Subcutaneous abdominal adipose tissue (tissue), 5 donors: ENCODE results near the gene UPF1.
"Not testable (repeated sequence)": the region's sequence is repeated elsewhere in the genome, so short reads cannot be mapped to it uniquely, and the experiment has no call there.

Source experiments
- H3K27ac ChIP-seq: one replicate; pipeline ENCODE4 v1.7.0; 2013; ENCODE audit warnings: low read depth, mild to moderate bottlenecking, inconsistent platforms, low read length, moderate library complexity
- H3K27me3 ChIP-seq, 5 donors: one replicate each; pipeline ENCODE4 v1.7.0; 2013; ENCODE audit warnings: low read length in 5 of 5, inconsistent platforms in 1 of 5; ENCODE audit not compliant: control insufficient read depth in 5 of 5, insufficient read depth in 4 of 5
- H3K36me3 ChIP-seq, 5 donors: one replicate each; pipeline ENCODE4 v1.7.0; 2013; ENCODE audit warnings: low read length in 5 of 5; ENCODE audit not compliant: control insufficient read depth in 5 of 5, insufficient read depth in 5 of 5
- H3K4me1 ChIP-seq, 5 donors: one replicate each; pipeline ENCODE4 v1.7.0; 2013; ENCODE audit warnings: low read length in 5 of 5, mild to moderate bottlenecking in 3 of 5, moderate library complexity in 1 of 5; ENCODE audit not compliant: control insufficient read depth in 5 of 5, insufficient read depth in 5 of 5
- H3K4me3 ChIP-seq, 5 donors: one replicate each; pipeline ENCODE4 v1.7.0; 2013; ENCODE audit warnings: low read length in 5 of 5, low read depth in 1 of 5
- H3K9ac ChIP-seq, 5 donors: one replicate each; pipeline ENCODE4 v1.7.0; 2013; ENCODE audit warnings: low read length in 5 of 5, mild to moderate bottlenecking in 4 of 5, moderate library complexity in 3 of 5
- H3K9me3 ChIP-seq, 5 donors: one replicate each; pipeline ENCODE4 v1.7.0; 2013; ENCODE audit warnings: low read length in 5 of 5; ENCODE audit not compliant: control insufficient read depth in 5 of 5
- donor health status: healthy.
- donor health status: healthy.
- donor health status: healthy.
- donor health status: healthy.
- donor health status: healthy.

Gene UPF1

GRCh38 chr19:18912933-18913332 lies 81.2 kb downstream of the UPF1 start:
- H3K27me3 ChIP-seq, result no peaks in the 10 kb centered on the region
- no peak overlapping the region for H3K27ac ChIP-seq
- peaks cover 0 to 62% (median 30%) of the 10 kb centered on the region in 5 donors for H3K36me3 ChIP-seq
- no peaks in the 10 kb centered on the region for H3K9me3 ChIP-seq
- no peak overlapping the region for H3K9ac ChIP-seq
- H3K4me3 ChIP-seq, result no peak overlapping the region
- peaks cover 0 to 6% (median 4%) of the 10 kb centered on the region in 5 donors for H3K4me1 ChIP-seq

- no peak overlapping the region for H3K9ac ChIP-seq
- H3K36me3 ChIP-seq, result peaks cover 0 to 58% (median 28%) of the 10 kb centered on the region in 5 donors
- H3K9me3 ChIP-seq, result no peaks in the 10 kb centered on the region
- H3K4me3 ChIP-seq, result no peak overlapping the region
- peaks cover 0 to 12% (median 9%) of the 10 kb centered on the region in 5 donors for H3K4me1 ChIP-seq
- no peak overlapping the region for H3K27ac ChIP-seq
- H3K27me3 ChIP-seq, result no peaks in the 10 kb centered on the region
Observed at GRCh38 chr19:18913466-18913865, 81.7 kb downstream of the UPF1 start.

GRCh38 chr19:18915639-18916038 lies 83.9 kb downstream of the UPF1 start:
- Histone ChIP-seq H3K27ac (no peak overlapping the region), H3K4me1 (peaks cover 10 to 27% (median 22%) of the 10 kb centered on the region in 5 donors), H3K4me3 (no peak overlapping the region), H3K9ac (peak overlapping the region in 2 of 5 donors; percentile 8 to 16), H3K9me3 (no peaks in the 10 kb centered on the region), H3K27me3 (peaks cover 0 to 4% (median 0%) of the 10 kb centered on the region in 5 donors), H3K36me3 (peaks cover 0 to 38% (median 21%) of the 10 kb centered on the region in 5 donors)

- not testable (repeated sequence) for H3K9ac ChIP-seq, H3K4me3 ChIP-seq, H3K27me3 ChIP-seq, H3K27ac ChIP-seq, H3K9me3 ChIP-seq
- peaks cover 0 to 43% (median 29%) of the 10 kb centered on the region in 5 donors for H3K36me3 ChIP-seq
- H3K4me1 ChIP-seq, result peaks cover 10 to 29% (median 24%) of the 10 kb centered on the region in 5 donors
Observed at GRCh38 chr19:18917593-18917992, 85.8 kb downstream of the UPF1 start.
